ENCODE results near the gene NAA40. TPM values are rescaled to one million over a fixed set of nuclear protein-coding genes. Genes with fewer than 3 reads are reported as not detected.

NAA40 gene
- total RNA-seq, 1 donor from 2014 or later, result 21.2 TPM

DNA sequence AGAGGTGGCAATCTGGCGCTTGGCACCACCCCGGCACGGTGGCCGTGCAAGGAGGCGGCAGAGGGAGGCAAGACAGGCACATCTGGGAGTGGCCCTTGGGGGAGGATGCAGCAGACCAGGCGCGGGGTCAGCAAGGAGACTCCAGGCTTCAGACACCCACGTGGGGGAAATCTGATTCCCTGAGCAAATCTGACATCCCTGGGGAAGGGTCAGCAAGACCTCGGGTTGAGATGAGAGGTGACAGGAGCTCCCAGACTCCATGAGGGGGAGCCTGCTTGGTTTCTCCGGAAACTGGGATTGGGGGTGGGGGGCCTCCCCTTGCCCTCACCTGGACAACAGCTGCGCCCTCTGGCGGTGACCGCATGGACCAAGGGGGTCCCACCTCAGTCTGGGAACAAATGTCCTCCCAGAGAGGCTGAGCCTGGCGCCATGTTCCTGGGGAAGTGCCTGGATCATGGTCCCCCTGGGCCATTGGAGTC is 17.8 kb upstream of the NAA40 start:
- H3K27ac Mint-ChIP-seq (ENCODE audit: unreplicated experiment), result no peak overlapping the region
- Histone ChIP-seq H3K4me3 (ENCODE audit: insufficient read depth, low read depth, low read length) (no peak overlapping the region), H2AFZ (ENCODE audit: low read depth, low read length) (no peak overlapping the region), H3K4me1 (ENCODE audit: insufficient read depth, low read length) (peaks cover 23% of the 10 kb centered on the region), H3K9ac (ENCODE audit: low read length) (no peak overlapping the region), H3K27me3 (ENCODE audit: insufficient read depth, low read length) (peaks cover 5% of the 10 kb centered on the region), H3K4me2 (ENCODE audit: low read length) (no peak overlapping the region), H4K20me1 (ENCODE audit: insufficient read depth, low read length) (no peaks in the 10 kb centered on the region), H3K79me2 (ENCODE audit: insufficient read depth, low read length) (no peaks in the 10 kb centered on the region), H3K36me3 (ENCODE audit: insufficient read depth, low read length) (no peaks in the 10 kb centered on the region), H3K9me3 (ENCODE audit: insufficient read depth, low read depth, low read length) (no peaks in the 10 kb centered on the region), H3K27ac (ENCODE audit: low read depth, low read length) (no peak overlapping the region)
- no peak overlapping the region for H3K4me3 Mint-ChIP-seq (ENCODE audit: unreplicated experiment)
- TF ChIP-seq EZH2 (IDR thresholded peaks at IDR 0.05; ENCODE audit: insufficient read depth, low read length), result no peak
- TF ChIP-seq, protein P1, sequence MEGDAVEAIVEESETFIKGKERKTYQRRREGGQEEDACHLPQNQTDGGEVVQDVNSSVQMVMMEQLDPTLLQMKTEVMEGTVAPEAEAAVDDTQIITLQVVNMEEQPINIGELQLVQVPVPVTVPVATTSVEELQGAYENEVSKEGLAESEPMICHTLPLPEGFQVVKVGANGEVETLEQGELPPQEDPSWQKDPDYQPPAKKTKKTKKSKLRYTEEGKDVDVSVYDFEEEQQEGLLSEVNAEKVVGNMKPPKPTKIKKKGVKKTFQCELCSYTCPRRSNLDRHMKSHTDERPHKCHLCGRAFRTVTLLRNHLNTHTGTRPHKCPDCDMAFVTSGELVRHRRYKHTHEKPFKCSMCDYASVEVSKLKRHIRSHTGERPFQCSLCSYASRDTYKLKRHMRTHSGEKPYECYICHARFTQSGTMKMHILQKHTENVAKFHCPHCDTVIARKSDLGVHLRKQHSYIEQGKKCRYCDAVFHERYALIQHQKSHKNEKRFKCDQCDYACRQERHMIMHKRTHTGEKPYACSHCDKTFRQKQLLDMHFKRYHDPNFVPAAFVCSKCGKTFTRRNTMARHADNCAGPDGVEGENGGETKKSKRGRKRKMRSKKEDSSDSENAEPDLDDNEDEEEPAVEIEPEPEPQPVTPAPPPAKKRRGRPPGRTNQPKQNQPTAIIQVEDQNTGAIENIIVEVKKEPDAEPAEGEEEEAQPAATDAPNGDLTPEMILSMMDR (IDR thresholded peaks at IDR 0.05; ENCODE audit: insufficient read depth, low read depth, low read length), result peak; percentile 45
- H3K4me1 Mint-ChIP-seq (ENCODE audit: low read depth, unreplicated experiment), result peaks cover 5% of the 10 kb centered on the region
- no peaks in the 10 kb centered on the region for H3K36me3 Mint-ChIP-seq (ENCODE audit: low read depth, unreplicated experiment)
- DNase-seq (ENCODE audit: low read depth) (no peak), FAIRE-seq (no peak)
- no peaks in the 10 kb centered on the region for H3K9me3 Mint-ChIP-seq (ENCODE audit: unreplicated experiment)
- peaks cover 20% of the 10 kb centered on the region for H3K27me3 Mint-ChIP-seq (ENCODE audit: low read depth, unreplicated experiment)

DNA sequence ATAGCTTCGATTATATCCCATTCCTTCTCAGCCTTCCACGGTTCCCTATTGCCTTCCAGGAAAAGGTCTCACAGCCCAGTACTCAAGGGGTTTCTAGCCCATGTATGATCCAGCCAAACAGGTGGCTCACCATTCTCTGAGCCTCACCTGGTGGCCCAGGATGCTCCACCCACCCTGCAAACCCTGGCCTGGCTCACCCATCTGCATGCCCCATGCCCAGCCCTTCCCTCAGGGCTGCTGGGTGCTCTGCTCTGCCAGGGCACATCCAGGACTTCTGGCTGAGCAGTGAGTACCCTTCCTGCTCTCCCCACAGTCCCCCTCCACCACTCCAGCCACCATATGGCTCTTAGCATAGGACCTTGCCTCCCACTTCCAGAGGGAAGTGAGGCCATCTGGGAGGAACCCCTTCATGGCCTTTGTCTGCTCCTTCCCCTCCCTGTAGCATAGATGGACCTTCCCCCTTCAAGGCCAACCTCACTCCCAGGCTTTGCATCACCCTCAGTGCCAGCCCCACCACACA is 16.1 kb upstream of the NAA40 start:
- DNase-seq (ENCODE audit: low read depth) (no peak), FAIRE-seq (no peak)
- Histone ChIP-seq H2AFZ (ENCODE audit: low read depth, low read length) (no peak overlapping the region), H3K27me3 (ENCODE audit: insufficient read depth, low read length) (peaks cover 5% of the 10 kb centered on the region), H3K36me3 (ENCODE audit: insufficient read depth, low read length) (no peaks in the 10 kb centered on the region), H3K9me3 (ENCODE audit: insufficient read depth, low read depth, low read length) (no peaks in the 10 kb centered on the region), H3K79me2 (ENCODE audit: insufficient read depth, low read length) (no peaks in the 10 kb centered on the region), H4K20me1 (ENCODE audit: insufficient read depth, low read length) (no peaks in the 10 kb centered on the region), H3K4me2 (ENCODE audit: low read length) (no peak overlapping the region), H3K27ac (ENCODE audit: low read depth, low read length) (no peak overlapping the region), H3K9ac (ENCODE audit: low read length) (no peak overlapping the region), H3K4me3 (ENCODE audit: insufficient read depth, low read depth, low read length) (no peak overlapping the region), H3K4me1 (ENCODE audit: insufficient read depth, low read length) (peaks cover 18% of the 10 kb centered on the region)
- no peak for TF ChIP-seq EZH2 (IDR thresholded peaks at IDR 0.05; ENCODE audit: insufficient read depth, low read length)
- TF ChIP-seq, protein P1 (IDR thresholded peaks at IDR 0.05; ENCODE audit: insufficient read depth, low read depth, low read length), result no peak
- Mint-ChIP-seq H3K27ac (ENCODE audit: unreplicated experiment) (no peak overlapping the region), H3K27me3 (ENCODE audit: low read depth, unreplicated experiment) (peaks cover 30% of the 10 kb centered on the region), H3K4me1 (ENCODE audit: low read depth, unreplicated experiment) (peaks cover 5% of the 10 kb centered on the region), H3K9me3 (ENCODE audit: unreplicated experiment) (no peaks in the 10 kb centered on the region), H3K4me3 (ENCODE audit: unreplicated experiment) (no peak overlapping the region), H3K36me3 (ENCODE audit: low read depth, unreplicated experiment) (no peaks in the 10 kb centered on the region)

DNA sequence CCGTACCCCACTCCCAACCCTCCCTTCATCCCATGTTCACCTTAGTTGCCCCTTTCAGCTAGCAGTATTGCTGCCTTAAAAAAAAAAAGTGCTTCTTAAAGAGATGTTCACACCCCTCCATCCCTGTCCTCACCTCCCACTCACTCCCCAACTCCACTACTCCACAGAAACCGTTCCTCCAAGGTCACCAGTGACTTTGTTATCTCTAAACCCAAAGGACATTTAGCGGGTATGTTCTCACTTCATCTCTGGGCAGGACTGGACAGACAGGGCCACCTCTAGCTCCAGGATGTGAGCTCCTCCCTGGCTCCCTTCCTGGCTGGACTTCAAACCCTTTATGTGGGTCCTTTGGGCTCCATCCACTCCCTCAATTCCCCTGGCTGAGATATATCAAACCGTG is 15.5 kb upstream of the NAA40 start:
- no peaks in the 10 kb centered on the region for H3K36me3 Mint-ChIP-seq (ENCODE audit: low read depth, unreplicated experiment)
- Histone ChIP-seq H3K27me3 (ENCODE audit: insufficient read depth, low read length) (peaks cover 5% of the 10 kb centered on the region), H3K36me3 (ENCODE audit: insufficient read depth, low read length) (no peaks in the 10 kb centered on the region), H4K20me1 (ENCODE audit: insufficient read depth, low read length) (no peaks in the 10 kb centered on the region), H3K4me3 (ENCODE audit: insufficient read depth, low read depth, low read length) (no peak overlapping the region), H3K9ac (ENCODE audit: low read length) (no peak overlapping the region), H2AFZ (ENCODE audit: low read depth, low read length) (no peak overlapping the region), H3K4me2 (ENCODE audit: low read length) (no peak overlapping the region), H3K4me1 (ENCODE audit: insufficient read depth, low read length) (peaks cover 14% of the 10 kb centered on the region), H3K9me3 (ENCODE audit: insufficient read depth, low read depth, low read length) (no peaks in the 10 kb centered on the region), H3K27ac (ENCODE audit: low read depth, low read length) (no peak overlapping the region), H3K79me2 (ENCODE audit: insufficient read depth, low read length) (no peaks in the 10 kb centered on the region)
- no peak for FAIRE-seq
- no peak overlapping the region for H3K27ac Mint-ChIP-seq (ENCODE audit: unreplicated experiment)
- H3K4me1 Mint-ChIP-seq (ENCODE audit: low read depth, unreplicated experiment), result peaks cover 5% of the 10 kb centered on the region
- DNase-seq (ENCODE audit: low read depth), result no peak
- peaks cover 36% of the 10 kb centered on the region for H3K27me3 Mint-ChIP-seq (ENCODE audit: low read depth, unreplicated experiment)
- H3K4me3 Mint-ChIP-seq (ENCODE audit: unreplicated experiment), result peak overlapping the region; percentile 20
- TF ChIP-seq EZH2 (IDR thresholded peaks at IDR 0.05; ENCODE audit: insufficient read depth, low read length), result no peak
- TF ChIP-seq, protein P1 (IDR thresholded peaks at IDR 0.05; ENCODE audit: insufficient read depth, low read depth, low read length), result no peak
- no peaks in the 10 kb centered on the region for H3K9me3 Mint-ChIP-seq (ENCODE audit: unreplicated experiment)
